Chondrocyte (in vitro differentiated cells): ENCODE data around the gene HIP1. TPM values are rescaled to one million over a fixed set of nuclear protein-coding genes. Genes with fewer than 3 reads are reported as not detected.
"Not testable (repeated sequence)": the region's sequence is repeated elsewhere in the genome, so short reads cannot be mapped to it uniquely, and the experiment has no call there.

Experiments used
- DNase-seq: peaks from one replicate; pipeline ENCODE4 v3.0.0; 2021; ENCODE audit warnings: mixed read lengths, low spot score
- H3K27ac Mint-ChIP-seq: one replicate; pipeline ENCODE4 v1.8.0; 2021; ENCODE audit warnings: mild to moderate bottlenecking, moderate library complexity, mixed read lengths; ENCODE audit not compliant: unreplicated experiment
- H3K27me3 Mint-ChIP-seq: 2 replicates; pipeline ENCODE4 v1.8.0; 2021; ENCODE audit warnings: low read depth, mixed read lengths
- H3K36me3 Mint-ChIP-seq: 2 replicates; pipeline ENCODE4 v1.8.0; 2021; ENCODE audit warnings: low read depth, mixed read lengths
- H3K4me1 Mint-ChIP-seq: 2 replicates; pipeline ENCODE4 v1.8.0; 2021; ENCODE audit warnings: low read depth, mild to moderate bottlenecking, mixed read lengths
- H3K4me3 Mint-ChIP-seq: one replicate; pipeline ENCODE4 v1.8.0; 2021; ENCODE audit warnings: mild to moderate bottlenecking, moderate library complexity, mixed read lengths; ENCODE audit not compliant: unreplicated experiment
- H3K9me3 Mint-ChIP-seq: 2 replicates; pipeline ENCODE4 v1.8.0; 2021; ENCODE audit warnings: low read depth, mixed read lengths
- CTCF ChIP-seq: fragments of 200-600 bp; sonication (generic); IDR thresholded peaks from 2 replicates; pipeline ENCODE4 v1.5.0; 2021; ENCODE audit warnings: antibody characterized with exemption, mild to moderate bottlenecking, moderate library complexity
- total RNA-seq: library from RNA; stranded (reverse); gene quantifications from 3 replicates; pipeline ENCODE4 v1.2.1, GENCODE V29; 2021

The HIP1 gene
- total RNA-seq, 1 donor from 2014 or later, result 46.6 TPM

DNA sequence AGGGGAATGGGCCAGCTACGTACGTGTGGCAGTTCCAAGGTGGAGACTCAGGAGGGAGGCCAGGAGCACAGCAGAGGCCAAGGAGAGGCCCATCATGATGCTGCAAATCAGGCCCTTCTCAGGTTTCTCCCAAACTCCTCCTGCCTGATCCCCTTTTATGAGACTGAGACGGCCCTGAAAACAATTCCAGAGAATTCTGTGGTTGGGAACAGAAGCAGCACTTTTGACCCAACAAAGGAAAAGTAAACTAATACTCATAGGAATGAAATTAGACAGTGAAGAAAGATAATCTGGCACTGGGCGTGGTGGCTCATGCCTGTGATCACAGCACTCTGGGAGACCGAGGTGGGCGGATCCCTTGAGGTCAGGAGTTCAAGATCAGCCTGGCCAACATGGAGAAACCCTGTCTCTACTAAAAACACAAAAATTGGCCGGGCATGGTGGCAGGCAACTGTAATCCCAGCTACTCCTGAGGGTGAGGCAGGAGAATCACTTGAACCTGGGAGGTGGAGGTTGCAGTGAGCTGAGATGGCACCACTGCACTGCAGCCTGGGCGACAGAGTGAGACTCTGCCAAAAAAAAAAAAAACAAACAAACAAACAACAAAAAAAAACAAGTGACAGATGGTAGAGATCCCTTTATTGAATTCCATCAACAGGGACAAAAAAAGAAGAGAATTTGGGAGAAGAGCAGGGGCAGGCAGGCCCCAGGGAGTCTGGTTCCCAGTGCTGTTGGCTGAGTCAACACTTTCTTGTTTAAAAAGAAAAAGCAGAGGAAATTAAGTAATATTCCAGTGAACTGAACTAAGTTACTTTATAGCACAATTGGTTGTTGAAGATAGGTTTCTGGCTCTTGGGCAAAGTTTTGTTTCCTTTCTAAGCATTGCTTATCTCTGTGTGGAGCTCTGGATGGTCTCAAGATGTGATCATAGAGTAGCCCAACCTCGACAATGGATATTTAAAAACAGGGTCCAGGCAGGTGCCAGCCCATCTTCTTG, 33.6 kb upstream of the HIP1 start, which contains the start of gene CCL26:
CCL26 (minus strand) TSS at position 131 of the 997 bp plus-strand sequence; CDS start at position 96, 35 bp downstream.
- Mint-ChIP-seq H3K9me3 (no peaks in the 10 kb centered on the region), H3K27me3 (no peaks in the 10 kb centered on the region), H3K27ac (peak within 1 kb of the TSS; percentile 3), H3K4me1 (peaks cover 18% of the 10 kb centered on the region), H3K36me3 (no peaks in the 10 kb centered on the region), H3K4me3 (no peak within 1 kb of the TSS)
- no peak for TF ChIP-seq CTCF
- no peak for DNase-seq

- Mint-ChIP-seq H3K4me3 (no peak overlapping the region), H3K4me1 (peaks cover 14% of the 10 kb centered on the region), H3K27ac (no peak overlapping the region), H3K27me3 (no peaks in the 10 kb centered on the region), H3K9me3 (no peaks in the 10 kb centered on the region), H3K36me3 (no peaks in the 10 kb centered on the region)
- no peak for TF ChIP-seq CTCF
- DNase-seq, result no peak
Measured at GRCh38 chr7:75771224-75771623, 32.5 kb upstream of the HIP1 start.

DNA sequence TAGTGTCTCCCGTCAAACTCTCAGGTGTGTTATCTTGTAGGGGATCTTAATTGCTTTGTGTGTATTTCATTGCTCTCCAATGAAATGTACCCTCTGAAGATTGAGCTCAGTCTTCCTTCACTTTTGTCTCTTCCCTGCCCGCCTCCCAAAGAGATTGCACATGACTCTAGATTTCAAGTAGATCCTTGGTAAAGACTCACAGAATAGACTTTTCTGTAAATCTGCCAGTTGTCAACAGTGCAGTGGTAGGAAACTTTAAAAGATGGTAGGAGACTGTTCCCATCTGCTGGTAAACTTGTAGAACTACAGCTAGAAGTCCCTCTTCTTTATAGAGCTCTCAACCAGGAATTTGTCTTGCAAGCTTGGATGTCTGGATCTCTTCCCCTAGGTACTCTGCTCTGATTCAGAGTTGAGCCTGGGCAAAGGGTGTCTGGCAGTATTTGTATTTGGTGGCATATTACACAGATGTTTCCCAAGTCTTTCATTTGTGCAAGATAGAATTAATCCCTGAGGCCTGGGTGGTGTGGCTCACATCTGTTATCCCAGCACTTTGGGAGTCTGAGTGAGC, 23.7 kb upstream of the HIP1 start:
- peaks cover 3% of the 10 kb centered on the region for H3K4me1 Mint-ChIP-seq
- no peaks in the 10 kb centered on the region for H3K27me3 Mint-ChIP-seq
- H3K36me3 Mint-ChIP-seq, result no peaks in the 10 kb centered on the region
- peak; percentile 87 for TF ChIP-seq CTCF
- H3K9me3 Mint-ChIP-seq, result no peaks in the 10 kb centered on the region
- no peak for DNase-seq
- H3K27ac Mint-ChIP-seq, result no peak overlapping the region
- no peak overlapping the region for H3K4me3 Mint-ChIP-seq

GRCh38 chr7:75761801-75762200, 23.1 kb upstream of the HIP1 start:
- H3K27me3 Mint-ChIP-seq, H3K4me3 Mint-ChIP-seq, H3K36me3 Mint-ChIP-seq, H3K4me1 Mint-ChIP-seq, H3K9me3 Mint-ChIP-seq, DNase-seq, H3K27ac Mint-ChIP-seq: not testable (repeated sequence)

GRCh38 chr7:75758491-75758890, 19.8 kb upstream of the HIP1 start:
- DNase-seq, result no peak
- Mint-ChIP-seq H3K36me3 (no peaks in the 10 kb centered on the region), H3K4me3 (no peak overlapping the region), H3K27me3 (no peaks in the 10 kb centered on the region), H3K4me1 (peaks cover 4% of the 10 kb centered on the region), H3K9me3 (no peaks in the 10 kb centered on the region), H3K27ac (no peak overlapping the region)
- TF ChIP-seq CTCF, result no peak
